SK-N-SH (cell line): ENCODE results near the gene VPS13A. TPM values are rescaled to one million over a fixed set of nuclear protein-coding genes. Genes with fewer than 3 reads are reported as not detected.

Source experiments
- CTCF ChIA-PET: fragments of 300-600, 350-600 bp; formaldehyde crosslinking; extraction: SDS; loops from one replicate; lab custom pipeline; 2021; lab: Yijun Ruan, JAX
- POLR2A ChIA-PET: fragments of 350-600 bp; sonication (Branson Sonifier 250); formaldehyde crosslinking; extraction: SDS; loops from one replicate; lab custom pipeline; 2020; ENCODE audit warnings: antibody characterized with exemption, inconsistent platforms; lab: Yijun Ruan, JAX
- DNase-seq: peaks from one replicate; pipeline ENCODE4 v3.0.0; 2012
- H2AFZ ChIP-seq: fragments of 200-600 bp; sonication (generic); 2 replicates; pipeline ENCODE4 v1.8.1; 2016; ENCODE audit warnings: antibody characterized with exemption, mild to moderate bottlenecking, low read depth
- H3F3A ChIP-seq: fragments of 200-600 bp; sonication (generic); replicated peaks from 2 replicates; pipeline ENCODE3; 2016; ENCODE audit warnings: antibody characterized with exemption, mild to moderate bottlenecking; ENCODE audit not compliant: insufficient read depth
- H3K27ac ChIP-seq, 2 experiments: fragments of 200-500 bp in 1 of 2; fragments of 200-600 bp in 1 of 2; sonication (Bioruptor generic) in 1 of 2; sonication (generic), shearing (Covaris generic) in 1 of 2; 2 replicates each; pipeline versions ENCODE4 v1.5.1 to v1.6.1; 2014 to 2016; ENCODE audit warnings: low read depth in 2 of 2, inconsistent platforms in 1 of 2, low read length in 1 of 2, mild to moderate bottlenecking in 1 of 2, mixed read lengths in 1 of 2
- H3K27me3 ChIP-seq: fragments of 200-600 bp; sonication (generic), shearing (Covaris generic); 2 replicates; pipeline ENCODE4 v1.6.1; 2016; ENCODE audit warnings: mixed run types; ENCODE audit not compliant: insufficient read depth
- H3K36me3 ChIP-seq, 2 experiments: fragments of 200-500 bp in 1 of 2; fragments of 200-600 bp in 1 of 2; sonication (Bioruptor generic) in 1 of 2; sonication (generic) in 1 of 2; replicated peaks in 1 of 2; 2 replicates each; pipeline versions ENCODE3 to v1.5.1; 2014 to 2016; ENCODE audit warnings: low read length in 1 of 2, mild to moderate bottlenecking in 1 of 2; ENCODE audit not compliant: insufficient read depth in 2 of 2, control insufficient read depth in 1 of 2
- H3K4me1 ChIP-seq, 2 experiments: fragments of 200-500 bp in 1 of 2; fragments of 200-600 bp in 1 of 2; sonication (Bioruptor generic) in 1 of 2; sonication (generic), shearing (Covaris generic) in 1 of 2; 2 replicates each; pipeline versions ENCODE4 v1.5.1 to v1.6.1; 2014 to 2016; ENCODE audit warnings: low read depth in 1 of 2, low read length in 1 of 2, mixed run types in 1 of 2; ENCODE audit not compliant: insufficient read depth in 2 of 2, control insufficient read depth in 1 of 2
- H3K4me2 ChIP-seq: fragments of 200-600 bp; sonication (generic), shearing (Covaris generic); 2 replicates; pipeline ENCODE4 v1.6.1; 2017; ENCODE audit warnings: mixed run types
- H3K4me3 ChIP-seq, 2 experiments: fragments of 200-500 bp in 1 of 2; fragments of 200-600 bp in 1 of 2; sonication (Bioruptor generic) in 1 of 2; sonication (generic), shearing (Covaris generic) in 1 of 2; 2 replicates each; pipeline versions ENCODE4 v1.5.1 to v1.8.1; 2014 to 2016; ENCODE audit warnings: low read depth in 2 of 2, inconsistent platforms in 1 of 2, low read length in 1 of 2, mild to moderate bottlenecking in 1 of 2, mixed read lengths in 1 of 2, moderate library complexity in 1 of 2
- H3K79me2 ChIP-seq: fragments of 200-600 bp; sonication (generic); 2 replicates; pipeline ENCODE4 v1.8.1; 2017; ENCODE audit warnings: mild to moderate bottlenecking; ENCODE audit not compliant: insufficient read depth
- H3K9ac ChIP-seq: fragments of 200-600 bp; sonication (generic); 2 replicates; pipeline ENCODE4 v1.6.1; 2017; ENCODE audit warnings: mixed run types
- H3K9me2 ChIP-seq: fragments of 200-600 bp; sonication (generic); 2 replicates; pipeline ENCODE4 v1.6.1; 2017; ENCODE audit warnings: mixed run types
- H3K9me3 ChIP-seq: fragments of 200-600 bp; sonication (generic); 2 replicates; pipeline ENCODE4 v1.6.1; 2017; ENCODE audit warnings: mixed run types, mild to moderate bottlenecking, moderate library complexity
- H4K20me1 ChIP-seq: fragments of 200-600 bp; sonication (generic); 2 replicates; pipeline ENCODE4 v1.6.1; 2017; ENCODE audit warnings: mild to moderate bottlenecking, mixed run types; ENCODE audit not compliant: insufficient read depth
- CHD2 ChIP-seq: fragments of 150-350 bp; IDR thresholded peaks from 2 replicates; pipeline ENCODE4 v1.6.1; 2018; ENCODE audit warnings: low read length; ENCODE audit not compliant: partially characterized antibody
- CTCF ChIP-seq: fragments of 200-600 bp; sonication (generic); IDR thresholded peaks from 2 replicates; pipeline ENCODE4 v1.6.1; 2017; ENCODE audit warnings: antibody characterized with exemption, mild to moderate bottlenecking, moderate library complexity
- FOSL2 ChIP-seq: IDR thresholded peaks from 2 replicates; pipeline ENCODE4 v1.4.0; 2012; ENCODE audit warnings: low read depth, mild to moderate bottlenecking, moderate library complexity, borderline replicate concordance
- GABPA ChIP-seq: IDR thresholded peaks from 2 replicates; pipeline ENCODE4 v1.4.0; 2012; ENCODE audit warnings: low read depth, mild to moderate bottlenecking
- MEF2A ChIP-seq: IDR thresholded peaks from 2 replicates; pipeline ENCODE4 v1.4.0; 2012; ENCODE audit warnings: low read depth, borderline replicate concordance
- NFIC ChIP-seq: IDR thresholded peaks from 2 replicates; pipeline ENCODE4 v1.4.0; 2012; ENCODE audit warnings: borderline replicate concordance
- PBX3 ChIP-seq: IDR thresholded peaks from 2 replicates; pipeline ENCODE4; 2012
- RCOR1 ChIP-seq: fragments of 150-350 bp; IDR thresholded peaks from 2 replicates; pipeline ENCODE4 v1.6.1; 2017; ENCODE audit warnings: antibody characterized with exemption, low read length
- RXRA ChIP-seq: IDR thresholded peaks from 2 replicates; pipeline ENCODE4 v1.4.0; 2012; ENCODE audit warnings: low read depth, mild to moderate bottlenecking, borderline replicate concordance
- SIN3A ChIP-seq: IDR thresholded peaks from 2 replicates; pipeline ENCODE4 v1.6.1; 2012; ENCODE audit warnings: low read depth, mild to moderate bottlenecking, low read length, moderate library complexity, borderline replicate concordance
- TCF12 ChIP-seq: IDR thresholded peaks from 2 replicates; pipeline ENCODE4 v1.4.0; 2012
- TEAD4 ChIP-seq: IDR thresholded peaks from 2 replicates; pipeline ENCODE4 v1.4.0; 2012; ENCODE audit warnings: mild to moderate bottlenecking, borderline replicate concordance; ENCODE audit not compliant: insufficient read depth
- YY1 ChIP-seq: IDR thresholded peaks from 2 replicates; pipeline ENCODE4 v1.4.0; 2012; ENCODE audit warnings: low read depth, mild to moderate bottlenecking
- WGBS: methylation state at CpG from one replicate; pipeline ENCODE4 v1.1.6; 2017; ENCODE audit warnings: low lambda C conversion rate; 5-methylcytosine and 5-hydroxymethylcytosine counted together
- polyA plus RNA-seq, 3 experiments: library from polyadenylated mRNA; depleted of rRNA; stranded (reverse); fragments of >200 nt; gene quantifications; 2 replicates each; pipeline ENCODE4 v1.2.3, GENCODE V29; 2012
- TF ChIP-seq, protein P1 (sequence below): IDR thresholded peaks from 2 replicates; pipeline ENCODE4 v1.4.0; 2012; ENCODE audit warnings: low read depth, borderline replicate concordance
- TF ChIP-seq, protein P2 (sequence below): IDR thresholded peaks from 2 replicates; pipeline ENCODE4 v1.6.1; 2012; ENCODE audit warnings: mild to moderate bottlenecking, low read depth, low read length, moderate library complexity

Gene VPS13A
- polyA plus RNA-seq, 1 of the 3 experiments (the other 2 are of a cell fraction): 6.0 TPM

DNA sequence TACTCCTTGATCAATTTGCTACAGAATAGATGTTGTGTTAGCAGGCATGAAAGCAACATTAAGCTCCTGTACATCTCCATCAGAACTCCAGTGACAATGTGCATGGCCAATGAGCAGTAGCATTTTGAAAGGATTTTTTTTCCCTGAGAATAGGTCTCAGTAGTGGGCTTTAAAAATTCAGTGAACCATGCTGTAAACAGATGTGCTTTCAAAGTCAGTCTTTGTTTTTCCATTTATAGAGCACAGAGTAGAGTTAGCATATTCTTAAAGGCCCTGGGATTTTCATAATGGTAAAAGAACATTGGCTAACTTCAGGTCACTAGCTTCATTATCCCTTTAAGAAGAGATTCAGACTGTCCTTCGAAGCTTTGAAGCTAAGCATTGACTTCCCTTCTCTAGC is 150.8 kb downstream of the VPS13A start:
- DNase-seq: no peak
- H3F3A ChIP-seq: no peaks in the 10 kb centered on the region
- H3K79me2 ChIP-seq: no peaks in the 10 kb centered on the region
- TF ChIP-seq CHD2 (no peak), GABPA (no peak), NFIC (no peak), CTCF (no peak), TEAD4 (no peak), RCOR1 (no peak), TCF12 (no peak), SIN3A (no peak), YY1 (no peak), FOSL2 (no peak), RXRA (no peak), MEF2A (no peak), PBX3 (no peak)
- TF ChIP-seq, protein P1, sequence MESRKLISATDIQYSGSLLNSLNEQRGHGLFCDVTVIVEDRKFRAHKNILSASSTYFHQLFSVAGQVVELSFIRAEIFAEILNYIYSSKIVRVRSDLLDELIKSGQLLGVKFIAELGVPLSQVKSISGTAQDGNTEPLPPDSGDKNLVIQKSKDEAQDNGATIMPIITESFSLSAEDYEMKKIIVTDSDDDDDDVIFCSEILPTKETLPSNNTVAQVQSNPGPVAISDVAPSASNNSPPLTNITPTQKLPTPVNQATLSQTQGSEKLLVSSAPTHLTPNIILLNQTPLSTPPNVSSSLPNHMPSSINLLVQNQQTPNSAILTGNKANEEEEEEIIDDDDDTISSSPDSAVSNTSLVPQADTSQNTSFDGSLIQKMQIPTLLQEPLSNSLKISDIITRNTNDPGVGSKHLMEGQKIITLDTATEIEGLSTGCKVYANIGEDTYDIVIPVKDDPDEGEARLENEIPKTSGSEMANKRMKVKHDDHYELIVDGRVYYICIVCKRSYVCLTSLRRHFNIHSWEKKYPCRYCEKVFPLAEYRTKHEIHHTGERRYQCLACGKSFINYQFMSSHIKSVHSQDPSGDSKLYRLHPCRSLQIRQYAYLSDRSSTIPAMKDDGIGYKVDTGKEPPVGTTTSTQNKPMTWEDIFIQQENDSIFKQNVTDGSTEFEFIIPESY: no peak
- TF ChIP-seq, all 33 proteins: peak for 0
- Histone ChIP-seq H3K9me3 (no peaks in the 10 kb centered on the region), H2AFZ (no peak overlapping the region), H4K20me1 (no peaks in the 10 kb centered on the region), H3K36me3 (peaks cover 15 to 24% of the 10 kb centered on the region in 2 experiments), H3K27me3 (no peaks in the 10 kb centered on the region), H3K4me1 (no peaks in the 10 kb centered on the region), H3K4me3 (no peak overlapping the region), H3K27ac (no peak overlapping the region), H3K4me2 (no peak overlapping the region), H3K9ac (no peak overlapping the region), H3K9me2 (no peaks in the 10 kb centered on the region; the same call in 1 of the 2 replicates)
- CTCF ChIA-PET: interaction anchor here (1.0 kb wide), 1 partner anchor 129 kb away, joined by 4 read pairs; no protein-coding TSS in a partner anchor
- WGBS: 90% methylated on average over 1 of the region's 1 CpG
- POLR2A ChIA-PET: no interaction called here

DNA sequence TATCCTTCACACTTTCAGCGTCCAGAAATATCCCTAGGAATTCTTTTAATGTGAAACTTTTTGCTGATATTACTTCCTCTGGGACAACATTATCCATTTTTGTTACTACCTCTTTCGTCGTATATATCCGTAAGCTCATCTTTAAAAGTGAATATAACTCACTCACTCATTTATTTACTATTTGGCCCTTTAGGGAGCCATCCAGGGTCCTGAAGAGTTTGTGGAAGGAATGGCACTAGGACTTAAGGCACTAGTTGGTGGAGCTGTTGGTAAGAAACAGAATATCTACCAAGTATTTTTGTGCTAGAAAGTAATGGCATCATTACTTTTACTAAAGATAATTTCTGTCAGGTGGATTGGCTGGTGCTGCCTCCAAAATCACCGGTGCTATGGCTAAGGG is 192.7 kb downstream of the VPS13A start:
- Histone ChIP-seq H2AFZ (no peak overlapping the region), H3K9ac (no peak overlapping the region), H3K4me2 (no peak overlapping the region), H3K27me3 (no peaks in the 10 kb centered on the region), H4K20me1 (no peaks in the 10 kb centered on the region), H3K27ac (no peak overlapping the region), H3K4me1 (no peaks in the 10 kb centered on the region), H3K4me3 (no peak overlapping the region), H3K9me2 (no peaks in the 10 kb centered on the region), H3K9me3 (no peaks in the 10 kb centered on the region), H3F3A (peaks cover 5% of the 10 kb centered on the region), H3K36me3 (peaks cover 42 to 45% of the 10 kb centered on the region in 2 experiments), H3K79me2 (no peaks in the 10 kb centered on the region)
- TF ChIP-seq, protein P2, sequence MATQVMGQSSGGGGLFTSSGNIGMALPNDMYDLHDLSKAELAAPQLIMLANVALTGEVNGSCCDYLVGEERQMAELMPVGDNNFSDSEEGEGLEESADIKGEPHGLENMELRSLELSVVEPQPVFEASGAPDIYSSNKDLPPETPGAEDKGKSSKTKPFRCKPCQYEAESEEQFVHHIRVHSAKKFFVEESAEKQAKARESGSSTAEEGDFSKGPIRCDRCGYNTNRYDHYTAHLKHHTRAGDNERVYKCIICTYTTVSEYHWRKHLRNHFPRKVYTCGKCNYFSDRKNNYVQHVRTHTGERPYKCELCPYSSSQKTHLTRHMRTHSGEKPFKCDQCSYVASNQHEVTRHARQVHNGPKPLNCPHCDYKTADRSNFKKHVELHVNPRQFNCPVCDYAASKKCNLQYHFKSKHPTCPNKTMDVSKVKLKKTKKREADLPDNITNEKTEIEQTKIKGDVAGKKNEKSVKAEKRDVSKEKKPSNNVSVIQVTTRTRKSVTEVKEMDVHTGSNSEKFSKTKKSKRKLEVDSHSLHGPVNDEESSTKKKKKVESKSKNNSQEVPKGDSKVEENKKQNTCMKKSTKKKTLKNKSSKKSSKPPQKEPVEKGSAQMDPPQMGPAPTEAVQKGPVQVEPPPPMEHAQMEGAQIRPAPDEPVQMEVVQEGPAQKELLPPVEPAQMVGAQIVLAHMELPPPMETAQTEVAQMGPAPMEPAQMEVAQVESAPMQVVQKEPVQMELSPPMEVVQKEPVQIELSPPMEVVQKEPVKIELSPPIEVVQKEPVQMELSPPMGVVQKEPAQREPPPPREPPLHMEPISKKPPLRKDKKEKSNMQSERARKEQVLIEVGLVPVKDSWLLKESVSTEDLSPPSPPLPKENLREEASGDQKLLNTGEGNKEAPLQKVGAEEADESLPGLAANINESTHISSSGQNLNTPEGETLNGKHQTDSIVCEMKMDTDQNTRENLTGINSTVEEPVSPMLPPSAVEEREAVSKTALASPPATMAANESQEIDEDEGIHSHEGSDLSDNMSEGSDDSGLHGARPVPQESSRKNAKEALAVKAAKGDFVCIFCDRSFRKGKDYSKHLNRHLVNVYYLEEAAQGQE: peak; percentile 65; the same call in 1 of the 2 replicates
- TF ChIP-seq GABPA: no peak
- no peak for DNase-seq
- POLR2A ChIA-PET: interaction anchor here (0.6 kb wide), 1 partner anchor 150 kb away, joined by 4 read pairs; no protein-coding TSS in a partner anchor
- 96% methylated on average over 5 of the region's 5 CpGs for WGBS
- CTCF ChIA-PET: interaction anchor here (1.6 kb wide), 1 partner anchor 87 kb away, joined by 3 read pairs; no protein-coding TSS in a partner anchor
